GM12801 (cell line): ENCODE results near the gene KCNQ5.

Experiments used
- CTCF ChIP-seq: IDR thresholded peaks from one replicate; pipeline ENCODE4 v1.5.1; 2011; ENCODE audit warnings: control low read depth; ENCODE audit not compliant: insufficient read length; ENCODE audit errors: extremely low read depth

The KCNQ5 gene

DNA sequence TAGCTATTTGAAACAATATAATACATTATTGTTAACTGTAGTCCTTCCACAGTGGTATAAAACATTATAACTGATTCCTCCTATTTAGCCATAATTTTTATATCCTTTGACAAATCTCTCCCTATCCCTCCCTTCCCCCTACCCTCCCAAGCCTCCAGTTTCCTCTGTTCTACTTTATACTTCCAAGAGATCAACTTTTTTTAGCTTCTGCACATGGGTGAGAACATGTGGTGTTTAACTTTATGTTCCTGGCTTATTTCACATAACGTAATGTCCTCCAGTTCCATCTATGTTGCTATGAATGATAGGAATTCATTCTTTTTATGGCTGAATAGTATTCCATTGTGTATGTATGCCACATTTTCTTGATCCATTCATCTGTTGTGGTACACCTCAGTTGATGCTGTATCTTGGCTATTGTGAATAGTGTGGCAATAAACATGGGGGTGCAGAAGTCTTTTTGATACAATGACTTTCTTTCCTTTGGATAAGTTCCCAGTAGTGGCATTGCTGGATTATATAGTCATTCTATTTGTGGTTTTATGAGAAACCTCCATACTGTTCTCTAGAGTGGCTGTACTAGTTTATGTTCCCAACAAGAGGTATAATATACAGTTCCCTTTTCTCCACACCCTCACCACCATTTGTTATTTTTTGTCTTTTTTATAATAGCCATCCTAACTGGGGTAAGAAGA, 205.0 kb downstream of the KCNQ5 start:
- TF ChIP-seq CTCF = no peak

DNA sequence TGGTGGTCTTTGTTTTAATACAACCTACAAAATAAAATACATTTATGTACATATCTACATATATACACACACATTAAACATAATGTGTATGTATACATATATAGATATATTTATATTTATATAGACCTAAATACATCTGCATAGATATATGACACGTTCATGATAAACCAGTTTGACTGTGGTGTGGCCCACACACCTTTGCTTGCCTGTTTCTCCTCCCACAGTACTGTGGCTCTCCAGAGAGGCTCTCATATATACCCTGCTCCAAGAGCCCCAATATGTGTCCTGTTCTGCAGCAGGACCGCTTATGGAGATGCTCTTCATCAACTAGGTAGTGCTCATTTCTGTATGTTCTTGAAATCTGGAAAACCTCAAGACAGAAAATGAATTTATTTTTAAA, 207.0 kb downstream of the KCNQ5 start:
- no peak for TF ChIP-seq CTCF

DNA sequence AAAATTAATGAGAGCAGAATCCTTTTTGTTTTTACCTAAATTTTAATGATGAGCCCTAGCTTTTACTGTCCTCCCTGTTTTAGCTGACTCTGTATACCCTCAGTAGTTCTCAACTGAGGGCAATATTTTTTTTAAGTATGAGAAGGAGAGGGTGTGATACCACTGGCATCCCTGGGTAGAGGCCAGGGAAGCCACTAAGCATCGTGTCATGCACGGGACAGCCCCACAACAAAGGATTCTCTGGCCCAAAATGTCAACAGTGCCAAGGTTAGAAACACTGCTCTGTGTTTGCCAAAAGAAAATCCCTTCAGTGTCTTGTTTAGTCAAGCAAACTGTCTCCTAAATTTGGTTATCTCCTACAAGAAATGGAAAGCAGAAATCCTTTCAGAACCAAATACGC, 210.4 kb downstream of the KCNQ5 start:
- no peak for TF ChIP-seq CTCF

GRCh38 chr6:72835749-72836148, 213.9 kb downstream of the KCNQ5 start:
- TF ChIP-seq CTCF = no peak

DNA sequence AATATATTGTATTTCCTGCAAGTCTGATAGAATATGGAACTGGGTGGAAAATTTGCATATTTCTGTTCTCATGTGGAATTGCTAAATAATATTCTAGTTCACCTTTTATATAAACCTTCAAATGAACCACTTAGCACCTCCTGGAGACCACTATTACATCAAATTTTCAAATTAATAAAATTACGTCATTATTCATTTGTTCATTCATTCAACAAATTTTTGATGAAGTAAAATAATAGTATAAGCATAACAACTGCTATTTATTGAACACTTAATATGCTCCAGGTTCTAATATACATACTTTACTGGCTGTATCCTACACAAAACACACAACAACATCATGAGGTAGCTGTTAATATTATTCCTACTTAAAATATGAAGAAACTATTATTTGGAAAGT, 215.1 kb downstream of the KCNQ5 start:
- TF ChIP-seq CTCF = no peak

DNA sequence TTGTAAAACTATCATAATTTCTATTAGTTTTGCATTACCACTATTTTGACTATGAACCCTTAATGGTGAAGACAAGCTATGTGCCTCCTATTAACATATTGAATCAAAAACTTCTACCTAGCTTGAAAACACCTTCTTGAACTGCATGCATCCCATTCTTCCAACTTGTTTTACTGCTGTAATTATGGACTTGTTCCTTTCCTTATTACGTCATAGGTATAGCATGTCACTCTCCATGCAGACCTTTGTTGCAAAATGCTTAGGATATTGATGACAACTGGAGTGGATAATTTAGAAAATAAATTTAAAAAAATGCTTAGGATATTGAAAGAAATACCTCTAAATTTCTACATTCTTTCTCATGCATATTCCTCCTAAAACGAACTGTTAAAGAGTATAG, 219.3 kb downstream of the KCNQ5 start:
- TF ChIP-seq CTCF = no peak

GRCh38 chr6:72842140-72842539, 220.3 kb downstream of the KCNQ5 start:
- TF ChIP-seq CTCF = no peak
